Ovary (tissue), 9 donors: Measurements from ENCODE around the gene IMMP2L. TPM values are rescaled to one million over a fixed set of nuclear protein-coding genes. Genes with fewer than 3 reads are reported as not detected.

Source experiments
- DNase-seq, 5 donors: peaks; one replicate each; pipeline ENCODE4 v3.0.0-alpha.2; 2019 to 2020
- H3K27ac ChIP-seq, 2 donors: fragments of 200-600 bp; one replicate each; pipeline versions ENCODE4 v1.5.1 to v1.8.0; 2019 to 2022
- H3K27me3 ChIP-seq: fragments of 200-600 bp; one replicate; pipeline ENCODE4 v1.8.0; 2022
- H3K36me3 ChIP-seq: fragments of 200-600 bp; sonication (generic); one replicate; pipeline ENCODE4 v1.5.1; 2019
- H3K4me1 ChIP-seq: one replicate; pipeline ENCODE4 v1.8.1; 2013; ENCODE audit warnings: mild to moderate bottlenecking, moderate library complexity; ENCODE audit not compliant: insufficient read depth
- H3K4me3 ChIP-seq: fragments of 200-600 bp; sonication (generic); one replicate; pipeline ENCODE4 v1.5.1; 2017
- H3K9me3 ChIP-seq, 2 donors: fragments of 200-600 bp in 1 of 2; sonication (generic) in 1 of 2; one replicate each; pipeline versions ENCODE4 v1.5.1 to v1.8.1; 2013 to 2019; ENCODE audit warnings: mild to moderate bottlenecking in 1 of 2, moderate library complexity in 1 of 2
- EP300 ChIP-seq: sonication (generic); formaldehyde crosslinking; IDR thresholded peaks from one replicate; pipeline ENCODE4 v1.6.1; 2017; ENCODE audit warnings: antibody characterized with exemption
- POLR2A ChIP-seq: fragments of 450-650 bp; IDR thresholded peaks from one replicate; pipeline ENCODE4 v1.6.1; 2017; ENCODE audit warnings: antibody characterized with exemption, mild to moderate bottlenecking, moderate library complexity
- WGBS, 3 donors: extraction: QIAGEN DNeasy Blood & Tissue Kit in 1 of 3; methylation state at CpG; one replicate each; pipeline versions ENCODE4 v1.1.5 to v1.1.7; 2013 to 2017; 5-methylcytosine and 5-hydroxymethylcytosine counted together
- intact Hi-C, 4 donors: fragments of 100-400 bp; cut with DNase I; formaldehyde crosslinking; loops; one replicate each; pipeline versions ENCODE4 v1.11.0 to v1.15.1; 2022 to 2023
- polyA plus RNA-seq, 2 donors: library from polyadenylated mRNA; stranded (reverse); fragments of 200-250 nt in 1 of 2; fragments of 350-450 nt in 1 of 2; fragmentation: Illumina TruSeq in 1 of 2; extraction: RNeasy Lipid Tissue Mini Kit (QIAGEN cat#74804) in 1 of 2; gene quantifications; one replicate each; pipeline ENCODE4 v1.2.3, GENCODE V29; 2013 to 2014
- total RNA-seq, 7 donors: library from RNA; depleted of rRNA in 2 of 7; stranded (reverse); fragments of >200 nt in 2 of 7; fragmentation: NEBNext Ultra II Directional in 3 of 7; extraction: Animal tissue kit (Norgen Biotek cat#: 25700) in 3 of 7; gene quantifications; one replicate each; pipeline versions ENCODE4 v1.1.0 to v1.2.4, GENCODE V29; 2016 to 2023
- TF ChIP-seq, protein P1 (sequence below), 3 donors: fragments of 450-650 bp in 2 of 3; fragments of 200-600 bp in 1 of 3; IDR thresholded peaks; one replicate each; pipeline versions ENCODE4 v1.5.1 to v1.8.0; 2016 to 2022; ENCODE audit warnings: antibody characterized with exemption in 3 of 3, mild to moderate bottlenecking in 1 of 3
- donor health status: DM: no; HTN: no; CAD: no; lungs with moderate emphysema.
- donor health status: DM: no; HTN: no; CAD: no.
- donor health status: Bipolar disorder and iron deficiency.
- donor health status: DM: yes; HTN: yes; CAD: no.
- donor health status: DM: no; HTN: no; CAD: no.
- donor health status: DM: yes; HTN: yes; CAD: no.

Gene IMMP2L
- total and polyA plus RNA-seq, 9 donors, result 19.5 to 36.9 (median 29.9) TPM

DNA sequence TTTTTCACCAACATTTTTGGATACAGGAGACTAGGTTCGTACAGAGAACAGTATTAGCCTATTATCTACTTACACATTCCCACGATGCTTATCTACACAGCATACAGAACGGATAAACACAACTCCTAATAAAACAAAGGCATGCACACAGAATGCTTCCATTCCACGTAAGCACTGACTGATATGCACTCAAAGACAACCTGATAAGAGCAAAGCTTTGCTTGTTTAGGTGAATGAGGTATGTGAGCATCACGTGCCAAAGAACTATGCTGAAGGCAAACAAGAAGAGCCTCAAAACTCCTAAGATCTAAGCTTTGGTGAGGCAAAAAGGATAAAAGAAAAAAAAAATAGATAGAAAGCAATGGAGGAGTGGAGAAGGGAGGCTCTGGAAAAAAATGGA lies 884.9 kb downstream of the IMMP2L start:
- TF ChIP-seq, protein P1, sequence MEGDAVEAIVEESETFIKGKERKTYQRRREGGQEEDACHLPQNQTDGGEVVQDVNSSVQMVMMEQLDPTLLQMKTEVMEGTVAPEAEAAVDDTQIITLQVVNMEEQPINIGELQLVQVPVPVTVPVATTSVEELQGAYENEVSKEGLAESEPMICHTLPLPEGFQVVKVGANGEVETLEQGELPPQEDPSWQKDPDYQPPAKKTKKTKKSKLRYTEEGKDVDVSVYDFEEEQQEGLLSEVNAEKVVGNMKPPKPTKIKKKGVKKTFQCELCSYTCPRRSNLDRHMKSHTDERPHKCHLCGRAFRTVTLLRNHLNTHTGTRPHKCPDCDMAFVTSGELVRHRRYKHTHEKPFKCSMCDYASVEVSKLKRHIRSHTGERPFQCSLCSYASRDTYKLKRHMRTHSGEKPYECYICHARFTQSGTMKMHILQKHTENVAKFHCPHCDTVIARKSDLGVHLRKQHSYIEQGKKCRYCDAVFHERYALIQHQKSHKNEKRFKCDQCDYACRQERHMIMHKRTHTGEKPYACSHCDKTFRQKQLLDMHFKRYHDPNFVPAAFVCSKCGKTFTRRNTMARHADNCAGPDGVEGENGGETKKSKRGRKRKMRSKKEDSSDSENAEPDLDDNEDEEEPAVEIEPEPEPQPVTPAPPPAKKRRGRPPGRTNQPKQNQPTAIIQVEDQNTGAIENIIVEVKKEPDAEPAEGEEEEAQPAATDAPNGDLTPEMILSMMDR (IDR thresholded peaks at IDR 0.05), result no peak
- TF ChIP-seq POLR2A (no peak), EP300 (no peak)
- Histone ChIP-seq H3K4me3 (no peak overlapping the region), H3K36me3 (no peaks in the 10 kb centered on the region), H3K27ac (no peak overlapping the region), H3K9me3 (peaks cover 0 to 3% of the 10 kb centered on the region in 2 donors), H3K27me3 (no peaks in the 10 kb centered on the region), H3K4me1 (no peaks in the 10 kb centered on the region)
- intact Hi-C loops, result no loop called here
- 44 to 60% (median 49%) methylated on average over 5 of the region's 5 CpGs for WGBS, 3 donors
- DNase-seq, result no peak

DNA sequence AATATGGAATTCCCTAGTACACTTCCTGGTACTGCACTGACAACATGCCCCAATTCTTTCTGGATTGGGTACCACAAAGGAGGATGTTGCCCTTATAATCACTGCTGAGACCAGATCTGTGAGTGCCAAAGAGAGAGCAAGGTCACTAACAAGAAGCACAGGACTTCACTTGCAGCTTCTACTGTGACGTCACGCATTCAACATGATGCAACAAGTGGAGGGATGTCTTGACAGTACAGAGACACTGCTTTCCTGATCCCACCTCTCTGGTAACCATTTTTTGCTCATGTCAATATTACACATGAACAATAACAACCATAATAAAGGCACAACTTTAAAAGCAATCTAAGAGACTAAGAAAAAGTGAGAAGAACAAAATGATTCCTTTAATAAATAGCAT lies 885.5 kb downstream of the IMMP2L start:
- Histone ChIP-seq H3K27ac (no peak overlapping the region), H3K27me3 (no peaks in the 10 kb centered on the region), H3K9me3 (peaks cover 0 to 3% of the 10 kb centered on the region in 2 donors), H3K4me3 (no peak overlapping the region), H3K36me3 (no peaks in the 10 kb centered on the region), H3K4me1 (no peaks in the 10 kb centered on the region)
- intact Hi-C loops, result no loop called here
- TF ChIP-seq EP300 (no peak), POLR2A (no peak)
- TF ChIP-seq, protein P1 (IDR thresholded peaks at IDR 0.05), result no peak
- no peak for DNase-seq
- 92 to 95% (median 94%) methylated on average over 2 of the region's 2 CpGs for WGBS, 3 donors

- WGBS, 3 donors, result 80 to 85% (median 80%) methylated on average over 4 of the region's 4 CpGs
- H3K27ac ChIP-seq, result no peak overlapping the region
- DNase-seq, result no peak
- no peak overlapping the region for H3K4me3 ChIP-seq
- no peak for TF ChIP-seq EP300
- TF ChIP-seq, protein P1 (IDR thresholded peaks at IDR 0.05), result no peak
- TF ChIP-seq POLR2A, result no peak
- H3K4me1 ChIP-seq, result no peaks in the 10 kb centered on the region
- no peaks in the 10 kb centered on the region for H3K36me3 ChIP-seq
- no peaks in the 10 kb centered on the region for H3K27me3 ChIP-seq
- H3K9me3 ChIP-seq, result peaks cover 0 to 3% of the 10 kb centered on the region in 2 donors
- intact Hi-C loops, result no loop called here
Measured at GRCh38 chr7:110675383-110676103, 886.7 kb downstream of the IMMP2L start.

DNA sequence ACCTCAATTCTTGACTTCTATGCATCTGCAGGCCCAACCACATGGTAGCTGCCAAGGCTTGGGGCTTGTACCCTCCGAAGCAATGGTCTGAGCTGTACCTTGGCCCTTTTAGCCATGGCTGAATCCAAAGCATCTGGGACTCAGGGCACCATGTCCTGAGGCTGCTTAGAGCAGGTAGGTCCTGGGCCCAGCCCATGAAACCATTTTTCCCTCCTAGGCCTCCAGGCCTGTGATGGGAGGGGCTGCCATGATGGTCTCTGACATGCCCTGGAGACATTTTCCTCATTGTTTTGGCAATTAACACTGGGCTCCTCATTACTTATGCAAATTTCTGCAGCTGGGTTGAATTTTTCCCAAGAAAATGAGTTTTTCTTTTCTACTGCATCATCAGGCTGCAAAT lies 889.1 kb downstream of the IMMP2L start:
- Histone ChIP-seq H3K27me3 (no peaks in the 10 kb centered on the region), H3K9me3 (peaks cover 0 to 3% of the 10 kb centered on the region in 2 donors), H3K4me1 (no peaks in the 10 kb centered on the region), H3K36me3 (no peaks in the 10 kb centered on the region), H3K4me3 (no peak overlapping the region), H3K27ac (no peak overlapping the region)
- no peak for DNase-seq
- TF ChIP-seq, protein P1 (IDR thresholded peaks at IDR 0.05), result no peak
- no peak for TF ChIP-seq EP300
- no peak for TF ChIP-seq POLR2A
- 88 to 94% (median 92%) methylated on average over 1 of the region's 1 CpG for WGBS, 3 donors
- intact Hi-C loops, result no loop called here
